ENCODE data around the gene MCM6.

DNA sequence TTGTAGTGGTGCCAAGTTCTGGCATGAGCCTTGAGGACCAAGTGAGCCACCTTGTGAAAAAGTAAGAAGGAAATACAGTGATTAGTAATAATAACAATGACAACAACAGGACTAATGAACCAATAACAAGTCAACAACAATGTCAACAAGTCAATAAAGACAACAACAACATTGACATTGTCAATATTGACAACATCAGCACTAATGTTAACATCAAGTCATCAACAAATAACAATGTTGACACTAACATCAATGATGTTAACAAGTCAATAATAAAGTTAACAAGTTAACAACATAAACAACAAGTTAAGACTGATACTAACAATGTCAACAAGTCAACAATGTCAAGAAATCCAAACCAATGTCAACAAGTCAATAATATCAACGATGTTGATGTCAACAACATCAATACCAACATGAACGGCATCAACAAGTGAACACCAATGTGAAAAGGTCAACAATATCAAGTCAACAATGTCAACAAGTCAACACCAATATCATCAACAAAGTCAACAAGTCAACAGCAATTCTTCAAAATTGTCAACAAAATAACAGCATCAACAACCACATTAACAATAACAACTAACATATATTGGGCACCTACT is 63.2 kb downstream of the MCM6 start:
- no peak for TF ChIP-seq POLR2A (IDR thresholded peaks at IDR 0.05)
- TF ChIP-seq, protein P1, sequence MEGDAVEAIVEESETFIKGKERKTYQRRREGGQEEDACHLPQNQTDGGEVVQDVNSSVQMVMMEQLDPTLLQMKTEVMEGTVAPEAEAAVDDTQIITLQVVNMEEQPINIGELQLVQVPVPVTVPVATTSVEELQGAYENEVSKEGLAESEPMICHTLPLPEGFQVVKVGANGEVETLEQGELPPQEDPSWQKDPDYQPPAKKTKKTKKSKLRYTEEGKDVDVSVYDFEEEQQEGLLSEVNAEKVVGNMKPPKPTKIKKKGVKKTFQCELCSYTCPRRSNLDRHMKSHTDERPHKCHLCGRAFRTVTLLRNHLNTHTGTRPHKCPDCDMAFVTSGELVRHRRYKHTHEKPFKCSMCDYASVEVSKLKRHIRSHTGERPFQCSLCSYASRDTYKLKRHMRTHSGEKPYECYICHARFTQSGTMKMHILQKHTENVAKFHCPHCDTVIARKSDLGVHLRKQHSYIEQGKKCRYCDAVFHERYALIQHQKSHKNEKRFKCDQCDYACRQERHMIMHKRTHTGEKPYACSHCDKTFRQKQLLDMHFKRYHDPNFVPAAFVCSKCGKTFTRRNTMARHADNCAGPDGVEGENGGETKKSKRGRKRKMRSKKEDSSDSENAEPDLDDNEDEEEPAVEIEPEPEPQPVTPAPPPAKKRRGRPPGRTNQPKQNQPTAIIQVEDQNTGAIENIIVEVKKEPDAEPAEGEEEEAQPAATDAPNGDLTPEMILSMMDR (IDR thresholded peaks at IDR 0.05), result no peak

All from testis (tissue), 2 donors.